HPDE6-E6E7 (cell line): Measurements from ENCODE around the gene FAM114A2.
"Not testable (repeated sequence)": the region's sequence is repeated elsewhere in the genome, so short reads cannot be mapped to it uniquely, and the experiment has no call there.

Experiments
- DNase-seq: peaks from one replicate; pipeline ENCODE4 v3.0.0; 2011; ENCODE audit warnings: missing footprints; ENCODE audit errors: extremely low spot score

FAM114A2 gene

DNA sequence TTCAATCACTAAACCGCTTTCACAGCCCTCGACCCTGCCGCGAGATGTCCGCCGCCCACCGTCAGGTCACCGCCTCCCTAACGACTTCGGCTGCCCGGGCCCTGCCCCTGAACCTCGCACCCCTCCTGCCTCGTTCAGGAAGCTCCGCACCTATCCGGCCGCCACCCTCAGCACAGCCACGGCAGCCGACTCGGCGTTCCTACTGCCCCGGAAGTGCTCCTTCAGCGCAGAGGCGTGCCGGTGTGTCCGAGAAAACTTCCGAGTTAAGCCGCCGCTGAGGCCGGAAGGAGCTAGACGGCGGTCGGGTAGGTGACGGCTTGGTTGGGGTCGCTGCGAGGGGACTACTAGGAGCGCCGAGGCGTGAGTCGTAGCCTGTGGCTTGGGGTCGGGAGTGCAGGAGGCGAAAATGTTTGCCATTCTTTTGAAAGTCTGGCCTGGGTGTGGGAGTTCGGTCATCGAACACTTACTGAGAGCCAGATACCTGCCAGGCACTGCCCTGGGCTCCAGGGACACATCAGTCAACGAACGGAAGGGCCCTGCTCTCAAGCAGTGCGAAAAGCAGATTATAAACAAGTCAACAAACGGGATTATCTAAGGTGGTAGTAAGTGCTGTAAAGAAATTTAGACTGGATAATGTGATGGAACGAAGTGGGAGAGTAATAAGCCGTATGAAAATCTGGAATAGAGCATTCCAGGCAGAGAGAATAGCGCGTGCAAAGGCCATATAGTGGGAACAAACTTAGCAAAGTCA lies at the start of gene FAM114A2, which contains the start of gene MFAP3:
FAM114A2 (minus strand) TSS at position 204 of the 751 bp plus-strand sequence. CDS start 3,957 bp downstream, outside the sequence.
MFAP3 (plus strand) TSS at position 261 of the 751 bp plus-strand sequence. CDS start 10,756 bp downstream, outside the sequence.
- peak; percentile 97 for DNase-seq

DNA sequence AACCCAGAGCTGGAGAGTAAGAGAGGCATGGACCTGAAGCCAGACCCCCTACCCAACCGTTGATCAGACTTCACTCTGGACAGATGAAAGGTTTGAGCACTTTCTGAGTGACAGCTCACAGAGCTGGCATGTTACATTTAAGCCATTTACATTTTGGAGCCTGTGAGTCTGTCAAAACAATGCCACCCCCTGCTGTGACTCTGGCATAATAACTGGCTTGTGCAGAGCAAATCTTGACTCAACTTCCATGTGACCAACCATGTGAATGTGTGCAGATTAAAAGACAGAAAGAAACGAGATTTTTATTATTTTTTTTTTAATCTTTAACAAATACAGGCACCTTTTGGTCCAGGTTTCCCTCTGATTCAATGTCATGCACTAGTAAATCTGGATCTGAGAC lies 48.5 kb upstream of the FAM114A2 start:
- no peak for DNase-seq

DNA sequence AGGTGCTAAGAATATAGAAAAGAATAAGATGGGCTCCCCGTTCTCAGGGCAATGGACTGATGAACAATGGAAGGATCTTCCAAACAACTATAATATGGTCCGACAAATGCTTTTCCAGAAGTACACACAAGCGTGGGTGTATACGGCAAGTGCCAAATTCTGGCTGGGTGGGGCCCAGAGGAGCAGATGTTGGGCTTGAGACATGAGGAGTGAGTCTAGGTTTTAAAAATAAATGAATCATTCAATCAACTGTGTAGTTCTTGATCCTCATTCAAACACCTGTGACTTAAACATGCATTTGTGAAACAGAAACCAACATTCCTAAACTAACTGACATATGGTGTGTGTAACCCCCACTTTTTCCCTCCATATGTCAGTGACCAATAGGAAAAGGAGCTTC lies 47.9 kb upstream of the FAM114A2 start:
- no peak for DNase-seq

DNA sequence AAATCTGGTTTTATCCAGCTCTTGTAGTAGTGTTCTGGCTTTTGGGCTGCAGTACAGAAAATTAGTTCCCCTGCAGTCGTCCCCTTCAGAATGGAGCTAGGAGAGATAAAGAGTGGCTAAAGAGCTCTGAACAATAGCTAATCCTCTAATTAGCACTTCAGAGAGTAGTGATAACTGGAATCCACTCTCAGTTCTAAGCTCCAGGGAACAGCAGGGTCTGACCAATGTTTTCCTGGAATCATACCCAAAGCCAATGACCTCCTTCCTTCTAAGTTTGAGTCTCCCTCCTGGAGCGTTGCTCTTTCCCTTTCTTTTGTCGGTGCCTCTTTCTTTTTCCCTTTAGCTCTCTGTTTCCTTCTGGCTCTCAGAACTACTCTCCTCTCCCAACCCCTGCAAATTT lies 47.4 kb upstream of the FAM114A2 start:
- no peak for DNase-seq

DNA sequence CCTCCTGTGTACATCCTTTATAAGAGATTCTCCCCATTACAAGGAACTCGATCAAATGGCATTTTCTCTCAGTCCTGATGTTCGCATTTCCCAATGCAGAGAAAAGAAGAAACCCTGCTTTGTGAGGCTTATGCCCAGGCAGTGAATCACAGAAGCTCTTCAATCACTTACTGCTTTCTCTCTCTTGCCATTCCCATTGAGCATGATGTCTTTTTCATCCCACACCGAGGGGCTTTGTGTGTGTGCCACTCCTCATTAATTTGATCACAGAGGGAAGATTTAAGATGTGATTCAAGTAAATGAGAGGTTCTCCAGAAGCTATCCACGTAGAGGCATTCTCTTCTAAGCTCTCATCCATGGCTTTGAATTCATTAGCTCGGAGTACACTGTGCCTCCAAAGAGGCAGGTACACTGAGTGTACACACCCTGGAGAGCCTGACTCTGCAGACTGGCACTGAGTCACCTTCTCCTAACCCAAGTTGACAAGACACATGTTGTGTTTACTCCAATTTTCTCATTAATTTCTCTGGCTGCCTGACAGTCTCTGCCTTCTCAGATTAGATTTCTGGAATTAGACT lies 45.4 kb upstream of the FAM114A2 start:
- no peak for DNase-seq

DNA sequence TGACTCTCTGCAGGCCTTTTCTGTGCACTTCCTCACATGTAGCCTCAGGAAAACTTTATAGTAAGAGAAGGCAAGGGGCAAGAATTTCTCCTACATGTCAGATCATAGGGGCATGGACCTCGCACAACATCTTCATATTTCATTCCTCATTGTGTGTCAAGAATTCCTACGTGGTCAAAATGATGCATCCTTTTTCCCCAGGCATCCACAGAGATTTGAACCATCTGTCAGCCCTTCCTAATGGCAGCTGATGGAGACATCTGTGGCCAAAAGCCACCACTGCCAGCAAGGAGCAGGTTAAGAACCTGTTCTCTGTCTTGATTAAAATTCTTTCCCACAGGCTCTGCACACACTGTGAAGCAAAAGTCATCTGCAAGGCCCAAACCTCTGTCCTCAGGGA lies 42.5 kb upstream of the FAM114A2 start:
- DNase-seq, result no peak

DNA sequence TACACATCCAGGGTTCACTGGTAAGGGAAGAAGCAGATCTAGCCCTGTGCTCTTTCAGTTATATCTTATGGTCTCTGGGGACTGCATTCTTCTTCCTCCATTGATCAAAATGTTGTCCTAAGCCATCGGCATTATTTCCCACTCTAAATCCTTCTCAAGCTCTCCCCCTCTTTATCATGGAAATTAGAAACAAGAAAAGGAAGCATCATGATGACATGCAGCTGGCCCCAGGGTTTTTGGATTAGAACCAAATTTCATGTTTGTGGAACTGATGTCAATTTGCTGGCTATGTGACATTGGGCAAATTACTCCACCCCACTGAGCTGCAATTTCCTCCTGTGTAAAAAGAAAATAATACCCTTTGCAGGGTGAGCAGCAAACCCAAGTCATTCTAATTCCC lies 39.6 kb upstream of the FAM114A2 start:
- no peak for DNase-seq

DNA sequence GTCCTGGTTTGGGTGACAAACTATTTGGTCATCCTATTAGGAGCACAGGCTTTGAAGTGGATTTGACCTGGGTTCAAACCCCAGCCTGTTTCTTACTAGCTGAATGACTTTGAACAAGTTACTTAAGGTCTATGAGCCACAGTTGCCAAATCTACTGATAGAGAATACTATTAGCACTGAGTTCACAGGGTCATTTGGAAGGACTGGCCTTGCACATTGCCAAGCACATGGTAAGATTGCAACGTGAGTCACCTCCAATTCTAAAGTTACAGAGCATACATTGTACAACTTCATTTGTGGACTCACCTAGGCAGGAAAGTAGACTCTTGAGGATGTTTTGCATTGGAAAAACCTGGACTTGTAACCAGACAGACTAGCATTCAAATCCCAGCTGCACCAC lies 39.0 kb upstream of the FAM114A2 start:
- DNase-seq, result peak; percentile 11

DNA sequence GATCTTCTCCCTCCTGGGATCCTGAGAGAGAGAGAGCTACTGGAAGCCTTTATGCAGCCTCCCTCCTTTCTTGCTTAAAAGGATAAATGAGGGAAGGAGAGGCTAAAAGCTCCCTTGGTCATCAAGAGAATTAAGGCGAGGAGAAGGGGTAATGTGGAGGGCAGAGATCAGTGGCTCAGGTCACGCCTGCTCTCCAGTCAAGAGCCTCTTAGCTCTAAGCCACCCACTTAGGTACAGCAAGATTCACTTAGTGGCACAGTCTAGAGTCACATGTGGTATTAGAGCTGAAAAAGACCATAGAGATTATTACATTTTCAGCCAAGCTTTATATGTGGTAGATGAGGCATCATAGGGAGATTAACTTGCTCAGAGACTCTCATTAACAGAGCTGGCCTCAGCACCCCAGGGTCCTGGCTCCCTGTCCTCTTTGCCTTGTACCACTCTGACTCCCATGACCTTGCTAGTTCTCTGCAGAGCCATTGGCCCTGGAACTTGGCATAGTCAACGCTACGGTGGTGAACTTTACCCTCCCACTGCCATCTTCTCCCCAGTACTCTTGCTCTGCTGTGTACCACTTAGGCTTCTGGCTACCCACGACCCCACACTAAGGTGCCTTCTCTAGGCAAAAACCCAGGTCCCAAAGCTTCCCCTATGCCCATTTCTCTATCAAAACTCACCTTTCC lies 37.7 kb upstream of the FAM114A2 start:
- DNase-seq, result no peak

DNA sequence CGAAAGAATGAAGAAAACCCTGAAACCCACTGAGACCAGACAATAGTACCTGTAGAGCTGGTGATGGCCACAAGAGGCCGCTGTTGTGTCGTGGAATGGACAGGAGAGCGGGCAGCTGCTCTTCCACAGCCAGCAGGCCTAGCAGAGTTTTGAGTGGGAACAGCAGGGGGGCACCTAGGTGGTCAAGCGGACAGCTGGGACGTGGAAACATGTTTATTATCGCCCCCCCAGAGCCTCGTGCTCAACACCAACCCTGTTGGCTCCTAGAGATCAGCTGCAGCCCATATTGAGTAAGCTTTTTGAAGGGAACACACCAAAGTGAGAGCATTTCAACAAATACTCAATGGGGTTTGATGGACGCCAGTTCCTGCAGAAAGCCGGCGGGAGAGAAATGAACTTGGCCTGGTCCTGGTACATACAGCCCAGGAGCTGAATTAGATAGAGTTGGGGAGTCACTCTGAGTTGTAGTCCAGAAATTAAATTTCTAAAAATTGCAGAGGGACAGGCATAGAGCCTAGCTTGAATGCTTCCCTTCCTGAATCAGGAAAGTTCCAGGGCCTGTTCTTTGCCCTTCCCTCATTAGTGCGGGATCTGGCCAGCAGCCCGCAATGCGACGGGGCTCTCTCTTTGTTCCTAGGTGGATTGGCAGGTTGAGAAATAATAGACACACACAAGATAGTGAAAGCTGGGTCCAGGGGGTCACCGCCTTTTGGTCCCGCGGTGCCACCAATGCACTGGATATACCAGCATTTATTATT lies 33.9 kb upstream of the FAM114A2 start:
- peak; percentile 82 for DNase-seq

DNA sequence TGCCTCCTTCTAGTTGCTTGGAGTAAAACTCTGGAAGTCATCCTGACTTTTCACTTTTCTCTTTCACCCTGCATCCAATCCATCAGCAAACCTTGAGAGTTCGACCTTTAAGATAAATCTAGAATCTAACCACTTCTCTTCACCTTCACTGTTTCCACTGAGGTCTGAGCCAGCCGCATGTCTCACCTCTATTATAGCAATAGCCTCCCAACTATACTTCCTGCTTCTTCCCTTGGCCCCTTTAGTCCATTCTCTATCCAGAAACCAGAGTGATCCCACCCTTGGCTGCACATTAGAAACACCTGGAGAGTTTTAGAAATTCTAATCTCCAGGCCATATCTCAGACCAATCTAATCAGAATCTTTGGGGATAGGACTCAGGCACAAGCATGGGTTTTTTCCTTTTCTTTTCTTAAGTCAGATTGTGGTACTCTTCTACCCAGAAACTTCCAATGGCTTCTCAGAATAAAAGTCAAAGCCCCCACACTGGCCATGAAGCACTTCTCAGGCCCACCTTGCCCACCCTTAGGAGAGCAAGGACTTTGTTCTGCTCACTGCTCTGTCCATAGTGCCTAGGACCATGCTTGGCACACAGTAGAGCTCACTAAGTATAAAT lies 33.2 kb upstream of the FAM114A2 start:
- DNase-seq, result no peak

DNA sequence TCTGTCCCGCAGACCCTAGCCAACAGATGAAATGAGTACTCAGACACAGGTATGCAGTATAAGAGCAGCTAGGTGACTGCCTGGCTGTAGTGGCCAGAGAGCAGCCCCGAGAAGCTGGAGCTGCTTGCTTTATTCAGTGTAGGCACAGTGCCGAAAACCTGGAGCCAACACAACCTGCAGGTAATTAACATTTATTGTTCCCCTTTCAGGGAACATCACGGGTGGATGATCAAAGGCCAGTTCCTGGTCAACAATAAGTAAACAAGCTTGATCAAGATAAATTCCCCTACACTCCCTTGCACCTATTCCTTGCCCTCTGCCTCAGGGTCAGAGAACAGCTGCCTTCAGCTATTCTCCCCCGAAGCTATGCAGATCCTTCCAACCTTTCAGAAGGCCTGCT lies 31.1 kb upstream of the FAM114A2 start:
- not testable (repeated sequence) for DNase-seq

DNA sequence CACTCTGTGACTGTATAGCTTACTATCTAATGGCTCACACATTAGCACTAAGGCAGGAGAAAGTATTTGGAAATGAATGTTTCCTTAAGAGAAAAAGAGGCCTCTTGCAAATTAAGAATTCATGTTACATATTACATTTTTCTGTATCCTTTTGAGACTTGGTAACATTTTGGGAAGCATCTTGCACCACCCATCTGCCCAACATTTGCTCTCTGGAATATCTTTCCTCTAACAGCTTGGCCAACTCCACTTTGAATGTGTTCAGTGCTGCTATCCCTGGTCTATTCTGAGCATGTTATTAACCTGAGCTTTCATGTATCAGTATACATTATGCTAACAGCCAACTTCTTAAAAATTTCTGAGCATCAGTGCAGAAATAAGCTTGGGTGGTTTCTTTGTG lies 27.3 kb upstream of the FAM114A2 start:
- no peak for DNase-seq

DNA sequence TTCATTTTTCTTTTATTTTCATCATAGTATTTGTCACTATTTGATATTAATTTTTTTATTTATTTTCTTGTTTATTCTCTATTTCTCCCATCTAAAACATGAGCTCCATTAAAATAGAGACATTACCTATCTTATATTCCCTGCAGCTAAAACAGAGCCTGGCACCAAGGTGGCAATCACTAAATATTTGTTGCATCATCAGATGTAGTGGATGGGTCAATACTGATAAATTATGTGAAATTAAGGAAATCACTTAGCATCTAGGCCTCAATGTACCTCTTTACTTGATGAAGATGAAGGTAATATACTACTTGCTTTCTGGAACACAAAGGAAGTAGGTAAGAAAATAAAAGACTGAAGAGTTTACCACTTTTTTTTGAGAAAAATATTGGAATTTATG lies 24.7 kb upstream of the FAM114A2 start:
- no peak for DNase-seq

DNA sequence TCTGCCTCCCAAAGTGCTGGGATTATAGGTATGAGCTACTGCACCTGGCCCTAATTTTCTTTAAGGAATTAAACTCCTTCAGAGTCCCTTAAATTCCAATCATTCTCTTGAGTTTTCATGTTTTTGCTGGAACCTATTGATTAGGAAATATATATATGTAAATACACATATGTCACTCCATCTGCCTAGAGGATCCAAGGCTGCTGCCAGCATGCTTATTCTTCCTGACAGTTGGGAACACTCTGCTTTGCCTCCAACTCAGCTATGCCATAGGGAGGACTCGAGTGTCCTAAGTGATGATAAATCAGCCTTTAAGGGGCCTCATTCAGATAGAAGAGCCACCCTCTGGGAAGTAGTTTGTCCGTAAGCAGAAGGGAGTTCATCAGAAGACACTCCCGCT lies 21.9 kb upstream of the FAM114A2 start:
- DNase-seq, result no peak

DNA sequence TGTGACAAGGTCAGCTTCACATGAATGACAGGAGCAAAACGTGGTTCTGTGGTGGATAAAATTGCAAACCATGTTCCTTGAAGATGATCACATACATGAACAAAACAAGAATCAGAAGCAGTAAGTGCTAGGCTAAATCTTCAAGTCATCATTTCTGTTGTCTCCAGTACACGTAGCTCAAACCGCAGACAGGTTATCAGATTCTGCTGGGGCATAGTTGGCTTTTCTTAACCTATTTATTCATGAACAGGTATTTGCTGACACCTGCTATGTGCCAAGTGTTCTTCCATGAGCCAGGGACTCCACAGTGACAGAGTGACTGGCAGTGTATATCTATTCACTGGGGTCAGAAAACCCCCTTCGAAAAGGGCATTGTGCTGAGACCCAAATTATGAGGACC lies 20.9 kb upstream of the FAM114A2 start:
- no peak for DNase-seq

DNA sequence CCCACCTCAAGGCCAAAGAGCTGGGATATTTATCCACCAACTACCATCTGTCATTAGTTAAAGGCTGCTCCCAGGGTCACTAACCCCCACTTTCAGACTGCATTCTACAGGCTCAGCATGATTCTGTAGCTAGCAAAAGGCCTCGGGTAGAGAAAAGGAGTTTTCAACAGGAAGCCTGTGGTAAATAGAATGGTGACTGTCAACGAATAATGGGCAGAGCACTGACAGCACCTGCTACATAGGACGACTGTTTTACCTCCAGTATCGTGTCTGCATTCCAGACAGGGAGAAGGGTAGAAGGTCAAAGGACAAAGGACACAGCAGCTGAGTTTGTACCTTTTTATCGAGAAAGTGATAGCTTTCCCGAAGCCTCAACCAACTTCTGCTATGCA lies 20.3 kb upstream of the FAM114A2 start:
- DNase-seq, result no peak

DNA sequence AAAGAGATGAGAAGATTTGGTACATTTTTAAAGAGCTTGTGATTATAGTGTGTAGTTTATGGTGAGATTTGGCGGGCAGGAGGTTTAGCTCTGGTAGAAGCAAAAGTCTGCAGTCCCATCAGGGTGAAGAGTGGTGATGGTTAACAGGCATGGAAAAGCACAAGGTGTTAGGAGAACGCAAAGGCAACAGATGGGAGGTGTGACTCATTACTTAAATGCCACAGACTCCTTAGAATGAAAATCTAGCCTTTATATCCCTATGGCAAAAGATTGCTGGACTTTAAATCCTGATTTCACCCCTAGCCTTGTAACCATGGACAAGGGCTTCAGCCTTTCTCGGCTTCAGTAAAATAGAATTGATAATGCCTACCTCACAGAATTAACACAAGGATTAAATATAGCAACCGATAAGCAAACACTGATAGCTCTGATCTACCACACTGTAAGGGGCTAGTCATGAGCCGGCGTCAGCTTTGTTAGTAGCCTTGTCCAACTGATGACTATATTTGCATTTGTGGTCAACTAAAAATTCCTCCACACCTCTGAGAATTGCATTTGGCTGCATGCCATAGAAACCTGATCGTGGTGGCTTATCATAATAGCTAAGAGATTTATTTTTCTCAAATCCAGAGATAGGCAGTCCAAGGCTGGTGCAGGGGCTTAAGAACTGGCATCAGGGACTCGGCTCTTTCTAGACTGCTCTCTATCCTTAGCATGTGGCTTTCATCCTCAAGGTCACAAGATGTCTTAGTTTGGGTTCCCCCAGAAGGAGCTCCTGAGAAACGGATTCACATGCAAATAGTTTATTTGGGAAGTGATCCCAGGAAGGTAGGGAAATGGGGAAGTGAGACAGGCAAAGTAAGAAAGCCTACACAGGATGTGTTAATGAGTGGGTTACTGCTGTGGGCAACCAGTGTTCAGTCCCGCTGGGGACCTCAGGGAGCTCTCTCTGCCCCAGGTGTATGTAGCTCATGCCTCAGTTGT lies 19.6 kb upstream of the FAM114A2 start:
- peak; percentile 34 for DNase-seq

DNA sequence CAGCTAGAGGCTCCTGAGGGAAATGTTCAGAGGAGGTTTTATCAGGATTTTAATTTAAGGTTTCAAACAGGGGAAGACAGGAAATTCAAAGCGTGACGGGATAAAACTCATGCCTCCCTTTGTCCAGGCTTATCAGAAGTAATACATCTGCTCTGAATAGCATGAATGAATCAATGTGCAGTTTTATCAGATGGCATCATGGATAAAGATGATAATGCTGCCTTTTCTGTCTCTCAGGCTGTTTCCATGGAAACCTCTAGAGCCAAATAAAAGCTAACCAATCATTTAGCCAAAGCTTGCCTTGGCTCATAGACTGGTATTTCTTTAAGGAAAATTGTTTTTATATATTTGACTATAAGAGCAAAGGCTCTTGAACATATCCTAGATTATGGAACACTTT lies 16.5 kb upstream of the FAM114A2 start:
- no peak for DNase-seq

DNA sequence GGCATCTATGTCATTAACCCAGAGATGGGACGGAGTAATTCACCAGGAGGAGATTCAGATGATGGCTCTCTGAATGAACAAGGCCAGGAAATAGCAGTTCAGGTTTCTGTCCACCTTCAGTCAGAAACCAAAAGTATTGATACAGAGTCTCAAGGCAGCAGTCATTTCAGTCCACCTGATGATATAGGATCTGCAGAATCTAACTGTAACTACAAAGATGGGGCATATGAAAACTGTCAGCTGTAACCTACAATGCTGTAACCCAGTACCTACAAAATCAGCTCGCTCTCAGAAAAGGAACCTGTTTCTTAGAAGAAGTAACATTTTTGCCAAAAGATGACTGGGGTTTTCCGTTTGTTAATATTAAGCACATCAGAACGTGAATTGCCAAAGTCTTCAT lies 14.8 kb upstream of the FAM114A2 start:
- no peak for DNase-seq

DNA sequence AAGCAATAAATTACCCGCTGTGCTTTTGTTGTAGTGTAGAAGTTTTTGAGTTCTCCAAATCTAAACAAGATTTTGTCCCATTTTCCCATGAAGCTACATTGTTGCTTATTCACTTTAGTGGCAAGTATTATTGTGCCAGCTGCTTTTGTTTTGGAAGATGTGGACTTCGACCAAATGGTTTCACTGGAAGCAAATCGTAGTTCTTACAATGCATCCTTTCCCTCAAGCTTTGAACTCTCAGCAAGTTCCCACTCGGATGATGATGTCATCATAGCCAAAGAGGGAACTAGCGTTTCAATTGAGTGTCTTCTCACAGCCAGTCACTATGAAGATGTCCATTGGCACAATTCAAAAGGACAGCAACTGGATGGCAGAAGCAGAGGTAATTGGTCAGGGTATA lies 10.9 kb upstream of the FAM114A2 start:
- DNase-seq, result no peak
